SK-N-MC (cell line): ENCODE data around the gene AARS2.
"Not testable (repeated sequence)": the region's sequence is repeated elsewhere in the genome, so short reads cannot be mapped to it uniquely, and the experiment has no call there.

Experiments used
- DNase-seq: peaks from one replicate; pipeline ENCODE4 v3.0.0-alpha.2; 2011; ENCODE audit warnings: low read depth, low spot score
- H3K27ac ChIP-seq: fragments of 200-600 bp; sonication (generic); 2 replicates; pipeline ENCODE4 v1.5.1; 2016; ENCODE audit warnings: mixed run types
- H3K36me3 ChIP-seq: fragments of 200-600 bp; sonication (generic); 2 replicates; pipeline ENCODE4 v1.6.1; 2017; ENCODE audit warnings: antibody characterized with exemption, low read length, mixed read lengths; ENCODE audit not compliant: insufficient read depth
- H3K4me3 ChIP-seq: fragments of 200-600 bp; sonication (generic); 2 replicates; pipeline ENCODE4 v1.5.1; 2016
- H3K9ac ChIP-seq: fragments of 200-600 bp; sonication (generic); 2 replicates; pipeline ENCODE4 v1.8.0; 2017; ENCODE audit warnings: mixed run types, mixed read lengths; ENCODE audit not compliant: insufficient read length
- H3K9me3 ChIP-seq: fragments of 200-600 bp; sonication (generic); 2 replicates; pipeline ENCODE4 v1.6.1; 2017; ENCODE audit warnings: low read depth, mild to moderate bottlenecking, antibody characterized with exemption, low read length, moderate library complexity, mixed read lengths
- EZH2 ChIP-seq: fragments of 200-600 bp; sonication (generic); IDR thresholded peaks from one replicate; pipeline ENCODE4 v1.6.1; 2017; ENCODE audit warnings: antibody characterized with exemption
- FOXP2 ChIP-seq: optimal IDR thresholded peaks from 2 replicates; pipeline ENCODE3; 2011; ENCODE audit warnings: mild to moderate bottlenecking, moderate library complexity; ENCODE audit not compliant: insufficient read depth; ENCODE audit errors: extremely low read length, control extremely low read depth
- POLR2AphosphoS5 ChIP-seq: IDR thresholded peaks from 2 replicates; pipeline ENCODE4 v1.6.1; 2012; ENCODE audit warnings: mild to moderate bottlenecking, low read depth, low read length, borderline replicate concordance

AARS2 gene

GRCh38 chr6:44349904-44350649 lies 36.9 kb upstream of the AARS2 start:
- Histone ChIP-seq H3K4me3 (no peak overlapping the region), H3K9ac (no peak overlapping the region), H3K27ac (no peak overlapping the region), H3K9me3 (no peaks in the 10 kb centered on the region), H3K36me3 (no peaks in the 10 kb centered on the region)
- no peak for DNase-seq
- TF ChIP-seq EZH2 (no peak), POLR2AphosphoS5 (no peak), FOXP2 (no peak)

- not testable (repeated sequence) for H3K36me3 ChIP-seq, H3K4me3 ChIP-seq, DNase-seq, H3K9ac ChIP-seq, H3K9me3 ChIP-seq, H3K27ac ChIP-seq
These were observed 33.7 kb upstream of the AARS2 start for GRCh38 chr6:44346818-44347217.

GRCh38 chr6:44342489-44342888 lies 29.3 kb upstream of the AARS2 start, which contains the start of gene SPATS1:
SPATS1 (plus strand) TSS chr6:44342650; CDS start chr6:44343096, 446 bp downstream.
- no peak within 1 kb of the TSS for H3K27ac ChIP-seq
- H3K36me3 ChIP-seq, result no peaks in the 10 kb centered on the region
- no peak for TF ChIP-seq POLR2AphosphoS5
- no peak for TF ChIP-seq FOXP2
- no peak for TF ChIP-seq EZH2
- H3K9me3 ChIP-seq, result no peaks in the 10 kb centered on the region
- H3K9ac ChIP-seq, result no peak within 1 kb of the TSS
- no peak for DNase-seq
- H3K4me3 ChIP-seq, result no peak within 1 kb of the TSS

- Histone ChIP-seq H3K9ac (no peak overlapping the region), H3K9me3 (no peaks in the 10 kb centered on the region), H3K4me3 (no peak overlapping the region), H3K27ac (no peak overlapping the region), H3K36me3 (no peaks in the 10 kb centered on the region)
- no peak for TF ChIP-seq EZH2
- TF ChIP-seq FOXP2, result no peak
- no peak for TF ChIP-seq POLR2AphosphoS5
- no peak for DNase-seq
These were observed 28.9 kb upstream of the AARS2 start for GRCh38 chr6:44342052-44342451.

GRCh38 chr6:44341095-44341890 lies 28.1 kb upstream of the AARS2 start:
- Histone ChIP-seq H3K27ac (no peak overlapping the region), H3K4me3 (no peak overlapping the region), H3K36me3 (no peaks in the 10 kb centered on the region), H3K9ac (no peak overlapping the region), H3K9me3 (no peaks in the 10 kb centered on the region)
- TF ChIP-seq EZH2 (no peak), POLR2AphosphoS5 (no peak), FOXP2 (no peak)
- DNase-seq, result no peak

- Histone ChIP-seq H3K9ac (no peak overlapping the region), H3K36me3 (no peaks in the 10 kb centered on the region), H3K4me3 (no peak overlapping the region), H3K9me3 (no peaks in the 10 kb centered on the region), H3K27ac (no peak overlapping the region)
- TF ChIP-seq POLR2AphosphoS5, result no peak
- no peak for TF ChIP-seq FOXP2
- no peak for TF ChIP-seq EZH2
- no peak for DNase-seq
These were observed 26.8 kb upstream of the AARS2 start for GRCh38 chr6:44339763-44340625.

GRCh38 chr6:44339301-44339700 lies 26.2 kb upstream of the AARS2 start:
- Histone ChIP-seq H3K36me3 (no peaks in the 10 kb centered on the region), H3K9ac (no peak overlapping the region), H3K9me3 (no peaks in the 10 kb centered on the region), H3K27ac (no peak overlapping the region), H3K4me3 (no peak overlapping the region)
- DNase-seq, result no peak
- TF ChIP-seq EZH2 (no peak), FOXP2 (no peak), POLR2AphosphoS5 (no peak)
